ENCODE measurements around the gene CEP350. TPM values are rescaled to one million over a fixed set of nuclear protein-coding genes. Genes with fewer than 3 reads are reported as not detected.
"Not testable (repeated sequence)": the region's sequence is repeated elsewhere in the genome, so short reads cannot be mapped to it uniquely, and the experiment has no call there.

Gene CEP350
- total RNA-seq, 2 donors from 2014 or later: 63.0 to 66.8 TPM

GRCh38 chr1:180103819-180104218, 149.2 kb downstream of the CEP350 start:
- no peak for ATAC-seq
- Mint-ChIP-seq H3K36me3 (ENCODE audit: low read depth) (peaks cover 11% of the 10 kb centered on the region), H3K4me1 (peaks cover 8% of the 10 kb centered on the region), H3K27ac (no peak overlapping the region), H3K4me3 (no peak overlapping the region), H3K27me3 (no peaks in the 10 kb centered on the region)
- no peaks in the 10 kb centered on the region for H3K9me3 ChIP-seq (ENCODE audit: control insufficient read depth, low read length, poor library complexity, severe bottlenecking)
- DNase-seq: no peak

- no peak for DNase-seq
- H3K4me1 Mint-ChIP-seq: no peaks in the 10 kb centered on the region
- no peak overlapping the region for H3K4me3 Mint-ChIP-seq
- no peaks in the 10 kb centered on the region for H3K9me3 ChIP-seq (ENCODE audit: control insufficient read depth, low read length, poor library complexity, severe bottlenecking)
- H3K27me3 Mint-ChIP-seq: no peaks in the 10 kb centered on the region
- H3K27ac Mint-ChIP-seq: no peak overlapping the region
- no peak for ATAC-seq
- peaks cover 8% of the 10 kb centered on the region for H3K36me3 Mint-ChIP-seq (ENCODE audit: low read depth)
Measured at GRCh38 chr1:180112091-180112490, 157.5 kb downstream of the CEP350 start.

- no peak for DNase-seq
- Mint-ChIP-seq H3K36me3 (ENCODE audit: low read depth) (peaks cover 8% of the 10 kb centered on the region), H3K4me1 (no peaks in the 10 kb centered on the region), H3K27me3 (no peaks in the 10 kb centered on the region), H3K27ac (no peak overlapping the region), H3K4me3 (no peak overlapping the region)
- no peak for ATAC-seq
- no peaks in the 10 kb centered on the region for H3K9me3 ChIP-seq (ENCODE audit: control insufficient read depth, low read length, poor library complexity, severe bottlenecking)
Measured at GRCh38 chr1:180112984-180113647, 158.5 kb downstream of the CEP350 start.

- DNase-seq (no peak), ATAC-seq (no peak)
- Mint-ChIP-seq H3K4me1 (no peaks in the 10 kb centered on the region), H3K27me3 (no peaks in the 10 kb centered on the region), H3K27ac (no peak overlapping the region), H3K36me3 (ENCODE audit: low read depth) (peaks cover 8% of the 10 kb centered on the region), H3K4me3 (no peak overlapping the region)
- no peaks in the 10 kb centered on the region for H3K9me3 ChIP-seq (ENCODE audit: control insufficient read depth, low read length, poor library complexity, severe bottlenecking)
Measured at GRCh38 chr1:180114396-180114945, 159.9 kb downstream of the CEP350 start.

- no peaks in the 10 kb centered on the region for H3K27me3 Mint-ChIP-seq
- H3K9me3 ChIP-seq (ENCODE audit: control insufficient read depth, low read length, poor library complexity, severe bottlenecking): no peaks in the 10 kb centered on the region
- ATAC-seq (no peak), DNase-seq (no peak)
- no peak overlapping the region for H3K4me3 Mint-ChIP-seq
- H3K27ac Mint-ChIP-seq: no peak overlapping the region
- H3K36me3 Mint-ChIP-seq (ENCODE audit: low read depth): peaks cover 5% of the 10 kb centered on the region
- H3K4me1 Mint-ChIP-seq: no peaks in the 10 kb centered on the region
Measured at GRCh38 chr1:180116964-180117763, 162.6 kb downstream of the CEP350 start.

- no peaks in the 10 kb centered on the region for H3K4me1 Mint-ChIP-seq
- H3K27ac Mint-ChIP-seq: no peak overlapping the region
- H3K36me3 Mint-ChIP-seq (ENCODE audit: low read depth): peaks cover 4% of the 10 kb centered on the region
- H3K27me3 Mint-ChIP-seq: no peaks in the 10 kb centered on the region
- DNase-seq (no peak), ATAC-seq (no peak)
- no peaks in the 10 kb centered on the region for H3K9me3 ChIP-seq (ENCODE audit: control insufficient read depth, low read length, poor library complexity, severe bottlenecking)
- H3K4me3 Mint-ChIP-seq: no peak overlapping the region
Measured at GRCh38 chr1:180117764-180118116, 163.1 kb downstream of the CEP350 start.

GRCh38 chr1:180119837-180120236, 165.2 kb downstream of the CEP350 start:
- Mint-ChIP-seq H3K27me3 (no peaks in the 10 kb centered on the region), H3K4me3 (no peak overlapping the region), H3K36me3 (ENCODE audit: low read depth) (peaks cover 3% of the 10 kb centered on the region), H3K4me1 (no peaks in the 10 kb centered on the region), H3K27ac (peak overlapping the region; percentile 29)
- ATAC-seq: no peak
- H3K9me3 ChIP-seq (ENCODE audit: control insufficient read depth, low read length, poor library complexity, severe bottlenecking): no peaks in the 10 kb centered on the region
- no peak for DNase-seq

- no peak for ATAC-seq
- Mint-ChIP-seq H3K4me1 (no peaks in the 10 kb centered on the region), H3K27me3 (no peaks in the 10 kb centered on the region), H3K27ac (no peak overlapping the region), H3K36me3 (ENCODE audit: low read depth) (peaks cover 3% of the 10 kb centered on the region), H3K4me3 (no peak overlapping the region)
- DNase-seq: no peak
- H3K9me3 ChIP-seq (ENCODE audit: control insufficient read depth, low read length, poor library complexity, severe bottlenecking): no peaks in the 10 kb centered on the region
Measured at GRCh38 chr1:180123463-180123936, 168.9 kb downstream of the CEP350 start.

GRCh38 chr1:180130651-180131050, 176.0 kb downstream of the CEP350 start:
- H3K36me3 Mint-ChIP-seq (ENCODE audit: low read depth): peaks cover 2% of the 10 kb centered on the region
- H3K27ac Mint-ChIP-seq: no peak overlapping the region
- no peaks in the 10 kb centered on the region for H3K9me3 ChIP-seq (ENCODE audit: control insufficient read depth, low read length, poor library complexity, severe bottlenecking)
- H3K27me3 Mint-ChIP-seq: peaks cover 45% of the 10 kb centered on the region
- ATAC-seq (no peak), DNase-seq (no peak)
- no peaks in the 10 kb centered on the region for H3K4me1 Mint-ChIP-seq
- no peak overlapping the region for H3K4me3 Mint-ChIP-seq

GRCh38 chr1:180131510-180131909, 176.9 kb downstream of the CEP350 start:
- ATAC-seq (peak; percentile 30), DNase-seq (no peak)
- H3K4me1 Mint-ChIP-seq: no peaks in the 10 kb centered on the region
- H3K36me3 Mint-ChIP-seq (ENCODE audit: low read depth): peaks cover 2% of the 10 kb centered on the region
- no peak overlapping the region for H3K4me3 Mint-ChIP-seq
- H3K27ac Mint-ChIP-seq: no peak overlapping the region
- no peaks in the 10 kb centered on the region for H3K9me3 ChIP-seq (ENCODE audit: control insufficient read depth, low read length, poor library complexity, severe bottlenecking)
- peaks cover 52% of the 10 kb centered on the region for H3K27me3 Mint-ChIP-seq

- no peaks in the 10 kb centered on the region for H3K4me1 Mint-ChIP-seq
Measured at GRCh38 chr1:180133193-180133592, 178.6 kb downstream of the CEP350 start.

GRCh38 chr1:180133688-180134087, 179.1 kb downstream of the CEP350 start:
- not testable (repeated sequence) for H3K4me1 Mint-ChIP-seq; H3K9me3 ChIP-seq (ENCODE audit: control insufficient read depth, low read length, poor library complexity, severe bottlenecking); H3K36me3 Mint-ChIP-seq (ENCODE audit: low read depth); H3K27ac Mint-ChIP-seq; ATAC-seq; H3K4me3 Mint-ChIP-seq; DNase-seq
- peaks cover 63% of the 10 kb centered on the region for H3K27me3 Mint-ChIP-seq

More at GRCh38 chr1:180133193-180133592, 178.6 kb downstream of the CEP350 start:
- Mint-ChIP-seq H3K4me3 (no peak overlapping the region), H3K27me3 (peaks cover 62% of the 10 kb centered on the region), H3K36me3 (ENCODE audit: low read depth) (peaks cover 2% of the 10 kb centered on the region), H3K27ac (no peak overlapping the region)
- no peaks in the 10 kb centered on the region for H3K9me3 ChIP-seq (ENCODE audit: control insufficient read depth, low read length, poor library complexity, severe bottlenecking)
- DNase-seq: no peak
- ATAC-seq: no peak

- Mint-ChIP-seq H3K27me3 (peaks cover 56% of the 10 kb centered on the region), H3K36me3 (ENCODE audit: low read depth) (peaks cover 2% of the 10 kb centered on the region), H3K4me1 (no peaks in the 10 kb centered on the region), H3K27ac (no peak overlapping the region), H3K4me3 (no peak overlapping the region)
- ATAC-seq: no peak
- DNase-seq: no peak
- no peaks in the 10 kb centered on the region for H3K9me3 ChIP-seq (ENCODE audit: control insufficient read depth, low read length, poor library complexity, severe bottlenecking)
Measured at GRCh38 chr1:180135535-180135934, 180.9 kb downstream of the CEP350 start.

Data from T-helper 17 cell (primary cell).